Measurements from ENCODE around the gene RNF181.
"Not testable (repeated sequence)": the region's sequence is repeated elsewhere in the genome, so short reads cannot be mapped to it uniquely, and the experiment has no call there.

RNF181 gene

DNA sequence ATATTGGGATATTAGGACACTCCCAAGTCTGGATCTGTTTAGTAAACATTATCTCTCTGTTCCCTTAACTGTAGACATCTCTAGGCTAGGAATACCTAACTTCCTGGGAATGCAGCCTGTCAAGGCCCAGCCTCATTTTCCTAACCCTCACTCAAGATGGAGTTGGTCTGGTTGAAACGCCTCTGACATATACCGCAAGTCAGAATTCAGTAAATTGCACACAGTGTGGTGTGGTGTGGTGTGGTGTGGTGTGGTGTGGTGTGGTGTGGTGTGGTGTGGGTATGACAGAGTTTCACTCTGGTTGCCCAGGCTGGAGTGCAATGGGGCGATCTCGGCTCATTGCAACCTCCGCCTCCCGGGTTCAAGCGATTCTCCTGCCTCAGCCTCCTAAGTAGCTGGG, 19.2 kb downstream of the RNF181 start:
- DNase-seq (ENCODE audit: low read depth): not testable (repeated sequence)

DNA sequence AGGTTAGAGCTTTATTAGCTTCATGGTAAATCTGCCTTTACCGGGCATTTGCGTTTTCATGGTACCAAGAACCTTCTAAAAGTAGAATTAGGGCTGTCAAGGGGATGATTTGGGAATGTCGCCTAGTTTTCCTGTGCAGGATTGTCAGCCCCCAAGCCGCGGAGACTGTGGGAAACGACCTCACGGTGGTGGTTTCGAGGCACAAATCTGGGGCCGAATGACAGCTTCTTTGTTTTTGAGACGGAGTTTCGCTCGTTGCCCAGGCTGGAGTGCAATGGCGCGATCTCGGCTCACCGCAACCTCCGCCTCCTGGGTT, 19.8 kb downstream of the RNF181 start:
- no peak for DNase-seq (ENCODE audit: low read depth)

GRCh38 chr2:85617723-85618122, 22.2 kb downstream of the RNF181 start:
- DNase-seq (ENCODE audit: low read depth): not testable (repeated sequence)

DNA sequence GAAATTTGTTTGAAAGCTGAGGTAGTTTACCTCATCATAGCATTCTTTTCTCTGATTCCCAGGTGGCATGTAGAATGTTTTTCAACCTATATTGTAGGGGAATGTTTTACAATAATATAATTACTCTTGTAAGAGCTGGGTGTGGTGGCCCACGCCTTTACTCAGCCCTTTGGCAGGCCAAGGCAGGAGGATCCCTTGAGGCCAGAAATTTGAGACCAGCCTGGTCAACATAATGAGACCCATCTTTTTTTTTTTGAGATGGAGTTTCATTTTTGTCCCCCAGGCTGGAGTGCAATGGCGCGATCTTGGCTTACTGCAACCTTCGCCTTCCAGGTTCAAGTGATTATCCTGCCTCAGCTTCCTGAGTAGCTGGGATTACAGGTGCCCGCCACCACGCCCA, 24.1 kb downstream of the RNF181 start:
- no peak for DNase-seq (ENCODE audit: low read depth)

GRCh38 chr2:85621338-85621737, 25.8 kb downstream of the RNF181 start:
- no peak for DNase-seq (ENCODE audit: low read depth)

- DNase-seq (ENCODE audit: low read depth): no peak
These were observed 28.4 kb downstream of the RNF181 start for GRCh38 chr2:85623991-85624390.

- no peak for DNase-seq (ENCODE audit: low read depth)
These were observed 33.1 kb downstream of the RNF181 start for GRCh38 chr2:85628658-85629057.

DNA sequence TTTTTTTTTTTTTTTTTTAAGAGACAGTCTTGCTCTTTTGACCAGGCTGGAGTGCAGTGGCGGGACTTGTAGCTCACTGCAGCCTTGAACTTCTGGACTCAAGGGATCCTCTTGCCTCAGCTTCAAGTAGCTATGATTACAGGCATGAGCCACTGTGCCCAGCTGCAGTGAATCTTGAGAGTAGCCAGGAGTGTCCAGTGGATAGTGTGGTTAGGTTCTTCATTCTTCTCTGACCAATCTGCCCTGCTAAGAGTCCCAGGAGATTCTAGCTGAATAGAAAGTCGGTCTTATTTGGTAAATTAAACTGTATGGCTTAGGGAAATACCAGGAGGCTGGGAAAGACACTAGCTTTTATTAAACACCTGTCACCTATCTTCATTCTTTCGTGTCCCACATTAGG, 35.8 kb downstream of the RNF181 start:
- DNase-seq (ENCODE audit: low read depth): no peak

DNA sequence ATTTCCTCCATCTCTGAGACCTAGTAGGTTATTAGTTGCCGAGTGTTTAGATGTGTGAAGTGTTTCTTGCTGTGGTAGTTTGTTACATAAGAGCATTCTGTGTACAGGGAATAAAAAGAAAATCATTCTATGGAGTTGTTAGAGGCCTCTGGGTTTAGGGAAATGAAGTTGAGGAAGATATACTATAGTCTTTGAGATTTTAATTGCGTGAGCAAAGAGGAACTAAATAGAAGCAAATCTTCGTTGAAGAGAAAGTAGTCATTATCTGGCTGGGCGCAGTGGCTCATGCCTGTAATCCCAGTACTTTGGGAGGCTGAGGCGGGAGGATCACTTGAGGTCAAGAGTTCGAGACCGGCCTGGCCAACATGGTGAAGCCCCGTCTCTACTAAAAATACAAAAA, 39.5 kb downstream of the RNF181 start:
- no peak for DNase-seq (ENCODE audit: low read depth)

DNA sequence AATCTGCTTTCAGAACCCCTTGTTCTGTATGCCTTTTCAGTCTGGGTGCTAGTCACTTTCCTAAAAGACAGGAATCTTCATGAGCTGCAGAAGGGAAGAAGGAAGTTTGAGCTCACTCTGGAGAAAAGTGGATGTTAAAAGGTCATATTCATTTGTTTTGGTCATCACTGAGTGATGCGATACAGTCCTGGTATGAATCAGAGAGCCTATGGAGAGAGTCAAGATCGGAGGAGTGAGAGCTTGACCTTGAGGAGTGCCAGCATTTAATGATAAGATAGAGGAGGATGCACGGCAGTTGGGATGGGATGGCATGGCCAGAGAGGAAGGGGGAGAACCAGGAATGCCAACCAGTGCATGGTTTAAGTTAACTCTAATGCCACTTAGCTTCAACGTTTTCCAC, 40.1 kb downstream of the RNF181 start:
- DNase-seq (ENCODE audit: low read depth): no peak

DNA sequence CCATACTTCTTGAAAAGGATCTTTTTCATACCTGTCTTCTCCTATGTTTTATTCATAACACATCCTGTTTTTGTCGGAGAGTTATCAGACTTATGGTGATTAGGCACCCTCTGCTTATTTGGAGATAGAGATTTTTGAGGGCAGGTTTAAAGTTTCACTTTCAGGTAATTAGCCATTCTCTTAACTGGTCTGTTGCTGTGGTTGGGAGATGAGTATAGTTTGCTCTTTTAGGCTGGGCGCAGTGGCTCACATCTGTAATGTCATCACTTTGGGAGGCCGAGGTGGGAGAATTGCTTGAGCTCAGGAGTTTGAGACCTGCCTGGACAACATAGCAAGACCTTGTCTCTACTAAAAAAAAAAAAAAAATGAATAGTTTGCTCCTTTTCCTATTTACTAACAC, 47.2 kb downstream of the RNF181 start:
- DNase-seq (ENCODE audit: low read depth): no peak

DNA sequence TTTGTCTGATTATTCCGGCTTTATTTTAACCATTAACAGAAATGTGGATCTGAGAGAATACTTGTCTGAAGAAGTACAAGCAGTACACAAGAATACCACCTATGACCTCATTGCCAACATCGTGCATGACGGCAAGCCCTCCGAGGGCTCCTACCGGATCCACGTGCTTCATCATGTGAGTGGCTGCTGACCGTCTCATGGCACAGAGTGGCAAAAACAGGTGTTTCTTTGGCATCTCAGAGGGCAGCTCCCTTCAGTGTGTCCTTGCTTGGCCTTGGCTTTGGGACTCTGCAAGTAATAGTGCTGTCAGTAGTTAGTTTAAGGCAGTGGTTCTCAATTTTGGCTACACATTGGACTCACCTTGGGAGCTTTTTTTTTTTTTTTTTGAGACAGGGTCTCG, 49.4 kb downstream of the RNF181 start:
- DNase-seq (ENCODE audit: low read depth): no peak

GRCh38 chr2:85646166-85646565, 50.6 kb downstream of the RNF181 start:
- no peak for DNase-seq (ENCODE audit: low read depth)

All from stimulated activated CD8-positive, alpha-beta memory T cell treated with anti-CD3 and anti-CD28 coated beads, Interleukin-15, amount 100 ng/mL, for 1 hour (primary cell).